Activated T-cell treated with anti-CD3 and anti-CD28 coated beads, Interleukin-2, amount 50 U/mL, for 1 hour (primary cell): Measurements from ENCODE around the gene PRKCB.
A peak's percentile ranks its signal among the peaks of the same experiment; 100 is the strongest.

Experiments
- DNase-seq: peaks from one replicate; pipeline ENCODE4 v3.0.0-alpha.2; 2020

The PRKCB gene

DNA sequence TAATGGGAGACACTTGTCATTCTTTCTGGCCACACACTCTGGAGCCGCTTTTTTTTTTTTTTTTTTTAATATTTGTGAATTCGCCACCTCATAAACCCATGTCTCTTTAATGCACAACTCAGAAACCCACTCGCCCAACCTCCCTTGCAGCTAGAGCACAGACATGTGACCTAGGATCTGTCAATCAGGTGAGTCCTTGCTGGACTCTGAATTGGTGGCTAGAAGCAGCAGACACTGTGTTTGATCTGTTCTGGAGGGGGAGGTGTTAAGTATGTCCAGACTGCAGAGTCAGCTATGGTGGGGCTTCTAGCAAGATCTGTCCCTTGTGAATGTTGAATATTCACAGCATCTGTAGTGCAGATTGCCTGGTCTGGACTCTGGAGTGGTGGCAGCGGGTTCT, 112.1 kb downstream of the PRKCB start:
- no peak for DNase-seq

- DNase-seq = peak; percentile 57
Observed at GRCh38 chr16:23948949-23949411, 113.2 kb downstream of the PRKCB start.

- DNase-seq = peak; percentile 54
Observed at GRCh38 chr16:23949630-23950290, 114.0 kb downstream of the PRKCB start.

DNA sequence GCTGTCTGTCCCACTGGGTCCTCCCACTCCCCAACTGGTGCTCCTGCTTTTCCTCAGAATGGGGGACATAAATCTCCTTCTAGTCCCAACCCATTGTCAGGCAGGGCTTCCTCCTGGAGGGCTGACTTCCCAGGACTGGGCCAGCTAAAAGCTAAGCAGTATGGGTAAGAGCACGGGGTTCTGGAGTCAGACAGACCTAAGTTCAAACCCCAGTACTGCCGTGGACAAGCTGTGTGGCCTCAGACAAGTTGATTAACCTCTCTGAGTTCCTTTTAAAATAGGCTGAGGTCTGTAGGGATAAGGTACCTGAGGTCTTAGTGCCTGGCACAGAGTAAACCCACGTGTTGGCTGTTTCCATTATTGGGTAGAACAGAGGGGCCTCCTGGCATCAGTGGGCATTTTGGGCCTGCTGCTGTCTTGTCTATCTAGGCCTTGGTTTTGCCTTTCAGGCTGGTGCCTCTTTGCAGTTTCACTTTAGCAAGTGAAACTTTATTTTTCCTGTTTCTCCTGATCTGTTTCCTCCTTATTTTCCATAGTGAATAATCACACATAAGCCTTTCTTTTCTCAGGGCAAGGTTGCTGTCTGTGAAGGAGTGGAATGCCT, 114.6 kb downstream of the PRKCB start:
- no peak for DNase-seq

- no peak for DNase-seq
Observed at GRCh38 chr16:23950898-23951297, 115.1 kb downstream of the PRKCB start.

DNA sequence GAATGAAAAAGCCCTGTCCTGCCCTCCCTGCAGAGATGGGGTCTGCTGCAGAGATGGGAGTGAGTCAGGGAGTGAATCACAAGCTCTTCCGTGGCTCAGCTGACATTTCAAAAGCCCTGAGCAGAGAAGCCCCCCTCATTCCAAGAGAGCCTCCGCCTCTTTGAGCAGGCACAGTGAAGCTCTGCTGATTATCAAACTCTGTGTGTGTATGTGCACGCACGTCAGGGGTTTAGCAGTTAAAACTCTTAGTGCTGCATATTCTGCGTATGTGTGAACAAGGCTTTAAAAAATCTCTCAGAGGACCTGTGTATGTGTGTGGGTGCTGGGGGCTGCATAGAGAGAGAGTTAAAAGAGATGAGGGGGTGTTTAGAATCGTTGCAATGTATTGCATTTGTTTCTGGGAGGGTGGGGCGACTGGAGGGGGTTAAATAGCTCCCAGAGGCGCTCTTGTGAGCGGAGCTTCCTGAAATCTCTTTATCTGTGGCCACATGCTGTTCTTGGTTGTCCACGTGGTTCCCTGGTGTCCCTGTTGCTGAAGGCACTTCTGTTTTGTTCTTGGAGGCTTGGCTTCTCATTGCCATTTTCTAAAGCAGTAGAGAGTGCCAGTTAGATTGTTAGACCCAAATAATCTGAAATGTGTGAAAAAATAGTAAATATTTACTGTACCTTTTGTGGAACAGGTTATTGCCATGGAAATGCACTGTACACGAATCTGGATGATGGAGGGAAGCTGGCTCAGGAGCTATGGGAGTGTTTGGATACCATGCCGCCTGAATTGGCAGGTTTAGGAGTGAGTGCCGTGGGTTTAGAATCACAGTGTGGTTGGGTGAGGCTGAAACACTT, 116.6 kb downstream of the PRKCB start:
- DNase-seq = peak; percentile 34

GRCh38 chr16:23952971-23953300, 117.2 kb downstream of the PRKCB start:
- no peak for DNase-seq

- no peak for DNase-seq
Observed at GRCh38 chr16:23953476-23953875, 117.7 kb downstream of the PRKCB start.

GRCh38 chr16:23955088-23955487, 119.3 kb downstream of the PRKCB start:
- DNase-seq = no peak

GRCh38 chr16:23957287-23957686, 121.5 kb downstream of the PRKCB start:
- DNase-seq = no peak

DNA sequence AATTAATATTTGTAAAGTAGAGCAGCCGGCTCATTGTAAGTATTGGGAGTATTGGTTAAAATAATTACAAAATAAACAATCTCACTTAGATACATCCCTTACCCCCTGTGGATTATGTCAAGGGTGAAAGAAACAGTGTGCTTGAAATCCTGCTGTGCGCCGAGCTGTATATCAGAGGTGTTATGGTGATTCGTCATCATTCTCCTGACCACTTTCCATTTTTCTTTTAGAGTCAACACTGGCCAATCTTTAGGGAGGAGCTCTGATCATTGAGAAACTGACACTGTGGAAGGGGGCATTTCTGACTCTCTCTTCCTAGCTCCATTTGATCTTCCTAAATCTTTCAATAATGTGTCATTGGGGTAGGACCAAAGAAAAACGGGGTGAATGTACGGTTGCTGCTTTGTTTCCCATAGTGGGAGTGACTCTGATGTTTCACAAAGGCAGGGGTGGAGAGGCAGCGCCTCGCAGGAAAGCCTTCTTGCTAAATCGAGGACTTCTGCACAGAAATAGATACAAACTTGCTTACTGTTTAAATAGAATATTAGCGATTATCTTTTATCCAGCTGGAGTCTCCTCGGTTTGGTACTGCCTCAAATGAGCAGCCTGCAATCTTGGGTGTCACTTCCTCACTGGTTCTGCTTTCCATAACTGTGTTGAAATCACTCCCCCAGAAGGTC, 123.4 kb downstream of the PRKCB start:
- no peak for DNase-seq

DNA sequence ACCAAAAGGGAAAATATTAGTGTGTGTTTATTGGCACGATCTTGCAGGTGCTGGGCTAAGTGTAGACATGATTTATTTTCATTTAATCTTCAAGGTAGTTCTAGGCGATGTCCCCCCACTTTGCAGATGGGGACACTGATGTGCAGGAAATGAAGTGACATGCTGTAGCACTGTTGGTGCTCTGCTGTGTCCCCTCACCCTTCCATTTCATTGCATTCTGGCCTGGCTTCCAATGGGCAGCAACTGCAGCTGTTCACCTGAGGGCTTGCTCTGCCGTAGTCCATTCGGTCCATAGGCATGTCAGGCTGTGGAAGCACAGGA, 123.9 kb downstream of the PRKCB start:
- no peak for DNase-seq

- DNase-seq = no peak
Observed at GRCh38 chr16:23960081-23960885, 124.5 kb downstream of the PRKCB start.

- DNase-seq = no peak
Observed at GRCh38 chr16:23962001-23962400, 126.2 kb downstream of the PRKCB start.

GRCh38 chr16:23964136-23964535, 128.4 kb downstream of the PRKCB start:
- DNase-seq = no peak

- DNase-seq = no peak
Observed at GRCh38 chr16:23965137-23965733, 129.5 kb downstream of the PRKCB start.

- DNase-seq = no peak
Observed at GRCh38 chr16:23966597-23967394, 131.0 kb downstream of the PRKCB start.

DNA sequence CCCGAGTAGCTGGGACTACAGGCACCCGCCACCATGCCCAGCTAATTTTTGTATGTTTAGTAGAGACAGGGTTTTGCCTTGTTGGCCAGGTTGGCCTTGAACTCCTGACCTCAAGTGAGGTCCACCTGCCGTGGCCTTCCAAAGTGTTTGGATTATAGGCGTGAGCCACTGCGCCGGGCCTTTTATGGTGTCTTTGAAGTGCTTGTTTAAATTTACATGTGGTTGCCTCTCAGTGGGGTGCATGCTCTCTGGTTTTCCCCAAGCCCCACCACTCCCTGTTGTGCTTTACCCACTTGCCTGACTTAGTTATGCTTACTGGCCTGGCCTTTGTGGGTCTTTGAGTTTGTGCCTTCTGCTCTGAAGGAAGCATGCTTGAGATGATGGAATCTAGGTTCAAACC, 132.0 kb downstream of the PRKCB start:
- no peak for DNase-seq

GRCh38 chr16:23968176-23968575, 132.4 kb downstream of the PRKCB start:
- DNase-seq = no peak

GRCh38 chr16:23969468-23970297, 133.9 kb downstream of the PRKCB start:
- DNase-seq = no peak

- no peak for DNase-seq
Observed at GRCh38 chr16:23974223-23974622, 138.4 kb downstream of the PRKCB start.
